ENCODE results near the gene AFMID.
"Not testable (repeated sequence)": the region's sequence is repeated elsewhere in the genome, so short reads cannot be mapped to it uniquely, and the experiment has no call there.

Gene AFMID, protein sequence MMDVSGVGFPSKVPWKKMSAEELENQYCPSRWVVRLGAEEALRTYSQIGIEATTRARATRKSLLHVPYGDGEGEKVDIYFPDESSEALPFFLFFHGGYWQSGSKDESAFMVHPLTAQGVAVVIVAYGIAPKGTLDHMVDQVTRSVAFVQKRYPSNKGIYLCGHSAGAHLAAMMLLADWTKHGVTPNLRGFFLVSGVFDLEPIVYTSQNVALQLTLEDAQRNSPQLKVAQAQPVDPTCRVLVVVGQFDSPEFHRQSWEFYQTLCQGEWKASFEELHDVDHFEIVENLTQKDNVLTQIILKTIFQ
- total RNA-seq: 1.2 to 3.1 reads per million in 2 donors

DNA sequence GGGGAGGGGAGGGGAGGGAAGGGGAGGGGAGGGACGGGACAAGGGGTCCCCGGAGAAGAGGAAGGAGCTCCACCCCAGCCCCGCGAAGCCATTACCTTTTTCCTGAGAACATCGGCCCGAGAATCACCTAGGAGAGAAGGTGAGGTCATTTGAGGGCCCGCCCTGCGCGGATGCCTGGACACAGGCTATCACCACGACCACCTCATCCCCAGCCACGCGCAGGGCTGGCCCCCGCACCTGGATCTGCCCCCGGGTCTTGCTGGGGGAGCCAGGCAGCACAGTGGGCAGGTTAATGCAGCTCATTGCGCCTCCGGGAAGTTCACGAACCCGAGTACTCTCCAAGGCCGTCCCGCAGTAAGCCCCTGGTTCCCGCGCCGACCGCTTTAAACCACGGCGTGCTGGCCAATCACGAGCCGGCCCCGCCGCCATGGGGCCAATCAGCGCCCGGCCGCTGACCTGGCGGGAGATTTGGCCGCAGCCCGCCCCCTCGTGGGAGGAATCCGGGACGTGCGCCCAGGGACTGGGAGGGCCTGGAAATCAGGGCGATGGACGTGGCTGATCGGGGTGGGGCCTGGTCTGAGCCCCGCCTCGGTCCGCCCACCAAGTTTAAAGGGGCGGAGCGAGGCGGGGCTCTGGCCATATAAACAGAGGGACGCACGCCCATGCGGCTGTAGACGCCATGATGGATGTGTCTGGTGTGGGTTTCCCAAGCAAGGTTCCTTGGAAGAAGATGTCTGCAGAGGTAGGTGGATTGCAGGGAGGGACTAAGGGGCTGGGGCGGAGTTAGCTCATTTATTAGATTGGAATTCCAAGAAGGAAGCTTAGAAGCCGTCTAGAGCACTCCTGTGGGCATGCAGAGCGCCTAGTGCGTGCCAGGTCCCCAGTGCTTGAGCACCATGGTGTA is at the start of gene AFMID, which contains the start of gene TK1:
TSS of gene AFMID (plus strand) at position 671 of the 904 bp plus-strand sequence. CDS start at position 680, 9 bp downstream.
TSS of gene TK1 (minus strand) at position 361 of the 904 bp plus-strand sequence. CDS start at position 303, 58 bp downstream.
- peak; percentile 69 for DNase-seq

DNA sequence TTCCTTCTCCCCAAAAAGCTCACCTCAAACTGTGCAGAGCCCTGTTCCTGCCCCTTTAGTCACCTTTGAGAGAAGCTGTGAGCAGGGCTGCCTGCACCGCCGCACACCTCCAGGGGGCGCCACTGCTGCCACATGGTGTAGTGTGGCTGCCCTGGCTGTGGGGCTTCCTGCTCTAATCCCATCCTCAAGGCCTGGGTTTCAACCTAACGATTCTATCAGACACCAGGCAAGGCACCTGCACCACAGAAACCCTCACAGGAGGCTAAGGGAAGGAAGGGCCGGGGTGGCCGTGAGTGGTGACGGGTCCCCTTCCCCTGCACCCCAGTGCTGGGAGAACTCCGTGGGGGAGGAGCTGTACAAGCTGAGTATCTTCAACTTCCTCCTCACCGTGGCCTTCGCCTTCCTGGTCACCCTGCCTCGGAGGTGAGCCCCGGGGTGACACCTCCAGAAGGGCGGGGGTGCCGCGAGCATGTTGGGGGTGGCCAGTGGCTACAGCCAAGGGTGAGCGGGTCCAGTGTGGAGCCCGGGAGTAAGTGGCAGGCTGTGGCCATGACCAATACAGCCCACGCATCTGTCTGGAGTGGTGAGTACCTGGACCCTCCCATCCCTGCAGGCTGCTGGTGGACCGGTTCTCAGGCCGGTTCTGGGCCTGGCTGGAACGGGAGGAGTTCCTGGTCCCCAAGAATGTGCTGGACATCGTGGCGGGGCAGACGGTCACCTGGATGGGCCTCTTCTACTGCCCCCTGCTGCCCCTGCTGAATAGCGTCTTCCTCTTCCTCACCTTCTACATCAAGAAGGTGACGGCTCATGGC is 49.6 kb upstream of the AFMID start:
- DNase-seq: no peak

DNA sequence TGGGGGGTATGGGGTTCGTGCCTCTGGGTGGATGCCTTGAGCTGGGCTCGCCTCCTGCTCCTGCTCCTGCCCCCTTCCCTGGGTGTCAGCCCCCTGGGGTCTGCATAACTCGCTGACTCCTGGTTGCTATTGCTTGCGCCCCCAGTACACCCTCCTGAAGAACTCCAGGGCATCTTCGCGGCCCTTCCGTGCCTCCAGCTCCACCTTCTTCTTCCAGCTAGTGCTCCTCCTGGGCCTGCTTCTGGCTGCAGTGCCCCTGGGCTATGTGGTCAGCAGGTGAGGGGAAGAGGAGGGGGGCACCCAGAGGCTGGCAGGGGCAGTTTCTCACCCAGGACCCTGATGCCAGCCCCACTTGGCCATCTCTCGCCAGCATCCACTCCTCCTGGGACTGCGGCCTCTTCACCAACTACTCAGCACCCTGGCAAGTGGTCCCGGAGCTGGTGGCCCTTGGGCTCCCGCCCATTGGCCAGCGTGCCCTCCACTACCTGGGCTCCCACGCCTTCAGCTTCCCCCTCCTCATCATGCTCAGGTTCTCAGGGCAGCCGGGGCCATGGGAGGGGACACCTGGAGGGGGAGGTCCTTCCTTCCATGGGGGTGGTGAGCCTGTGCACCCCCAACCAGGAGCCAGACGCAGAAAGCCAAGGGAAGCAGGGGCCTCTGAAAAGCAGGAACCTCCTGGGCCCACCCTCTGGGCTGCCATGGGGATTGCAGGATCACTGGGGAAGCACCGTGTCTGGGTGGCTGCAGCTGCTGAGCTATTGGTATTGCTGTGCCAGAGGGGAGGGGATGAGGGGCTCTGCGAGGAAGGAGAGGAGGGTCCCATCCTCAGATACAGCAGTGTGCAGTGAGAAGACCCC is 48.7 kb upstream of the AFMID start:
- no peak for DNase-seq

DNA sequence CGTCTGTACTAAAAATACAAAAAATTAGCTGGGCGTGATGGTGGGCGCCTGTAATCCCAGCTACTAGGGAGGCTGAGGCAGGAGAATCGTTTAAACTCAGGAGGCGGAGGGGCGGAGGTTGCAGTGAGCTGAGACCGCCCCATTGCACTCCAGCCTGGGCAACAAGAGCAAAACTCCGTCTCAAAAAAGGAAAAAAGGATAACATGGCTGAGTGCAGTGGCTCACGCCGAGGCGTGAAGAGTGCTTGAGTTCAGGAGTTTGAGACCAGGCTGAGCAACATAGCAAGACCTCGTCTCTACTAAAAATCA is 47.3 kb upstream of the AFMID start:
- DNase-seq: not testable (repeated sequence)

DNA sequence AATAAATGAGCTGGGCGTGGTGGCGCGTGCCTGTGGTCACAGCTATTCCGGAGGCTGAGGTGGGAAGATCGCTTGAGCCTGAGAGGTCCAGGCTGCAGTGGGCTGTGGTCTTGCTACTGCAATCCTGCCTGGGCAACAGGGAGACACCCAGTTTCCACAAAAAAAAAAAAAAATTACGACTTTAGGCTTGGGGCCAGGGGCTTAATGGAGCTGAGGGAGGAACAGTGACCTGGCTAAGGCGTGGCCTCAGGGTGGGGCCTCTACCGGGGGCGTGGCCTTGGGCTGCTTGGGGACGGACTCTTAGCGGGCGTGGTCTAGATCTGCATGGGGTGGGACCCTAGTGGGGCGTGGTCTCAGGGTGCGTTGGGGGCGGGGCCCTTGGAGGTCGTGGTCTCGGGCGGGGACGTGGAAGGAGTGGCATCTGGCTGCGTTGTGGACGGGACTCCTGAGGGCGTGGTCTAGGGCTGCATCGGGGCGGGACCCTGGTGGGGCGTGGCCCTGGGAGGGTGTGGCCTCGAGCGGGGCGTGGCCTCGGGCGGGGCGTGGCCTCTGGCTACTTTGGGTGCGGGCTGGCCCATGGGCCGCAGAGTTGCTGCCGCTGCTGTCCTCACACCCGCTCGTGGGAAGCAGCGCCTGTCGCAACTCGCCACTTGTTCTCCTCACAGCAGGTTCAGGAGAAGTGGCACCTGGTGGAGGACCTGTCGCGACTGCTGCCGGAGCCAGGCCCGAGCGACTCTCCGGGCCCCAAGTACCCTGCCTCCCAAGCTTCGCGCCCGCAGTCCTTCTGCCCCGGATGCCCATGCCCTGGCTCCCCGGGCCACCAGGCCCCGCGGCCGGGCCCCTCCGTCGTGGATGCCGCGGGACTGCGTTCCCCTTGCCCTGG is 46.8 kb upstream of the AFMID start:
- peak; percentile 93 for DNase-seq

DNA sequence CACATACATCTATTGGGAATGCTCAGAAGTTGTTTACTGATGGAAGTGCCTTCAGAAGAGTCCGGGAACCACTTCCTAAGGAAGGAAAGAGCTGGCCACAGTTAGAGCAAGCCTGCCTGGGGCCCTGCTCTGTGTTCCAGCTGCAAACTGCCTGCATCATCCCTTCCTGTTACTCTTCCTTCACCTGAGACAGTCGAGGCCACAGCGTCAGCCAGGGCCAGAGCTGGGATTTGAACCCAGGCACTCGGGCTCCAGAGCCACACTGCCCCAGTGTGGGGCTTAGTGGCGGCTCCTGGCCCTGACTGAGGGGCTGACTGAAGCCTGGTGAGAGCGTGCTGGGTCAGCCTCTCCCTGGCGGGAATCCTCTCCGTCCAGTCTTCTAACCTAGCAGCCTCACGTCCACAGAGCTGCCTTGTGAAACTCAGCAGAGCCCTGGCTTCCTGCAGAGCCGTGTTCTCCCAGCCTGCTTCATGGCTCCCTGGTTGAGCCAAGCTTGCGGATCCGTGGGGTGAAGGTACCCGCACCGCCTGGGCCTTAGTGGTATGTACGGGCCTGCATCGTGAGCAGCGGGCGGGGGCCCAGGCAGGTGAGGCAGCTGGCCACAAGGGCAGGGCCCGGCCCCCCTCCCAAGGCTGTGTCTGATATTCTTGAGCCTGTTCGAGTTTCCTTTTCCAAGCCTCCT is 45.6 kb upstream of the AFMID start:
- no peak for DNase-seq

DNA sequence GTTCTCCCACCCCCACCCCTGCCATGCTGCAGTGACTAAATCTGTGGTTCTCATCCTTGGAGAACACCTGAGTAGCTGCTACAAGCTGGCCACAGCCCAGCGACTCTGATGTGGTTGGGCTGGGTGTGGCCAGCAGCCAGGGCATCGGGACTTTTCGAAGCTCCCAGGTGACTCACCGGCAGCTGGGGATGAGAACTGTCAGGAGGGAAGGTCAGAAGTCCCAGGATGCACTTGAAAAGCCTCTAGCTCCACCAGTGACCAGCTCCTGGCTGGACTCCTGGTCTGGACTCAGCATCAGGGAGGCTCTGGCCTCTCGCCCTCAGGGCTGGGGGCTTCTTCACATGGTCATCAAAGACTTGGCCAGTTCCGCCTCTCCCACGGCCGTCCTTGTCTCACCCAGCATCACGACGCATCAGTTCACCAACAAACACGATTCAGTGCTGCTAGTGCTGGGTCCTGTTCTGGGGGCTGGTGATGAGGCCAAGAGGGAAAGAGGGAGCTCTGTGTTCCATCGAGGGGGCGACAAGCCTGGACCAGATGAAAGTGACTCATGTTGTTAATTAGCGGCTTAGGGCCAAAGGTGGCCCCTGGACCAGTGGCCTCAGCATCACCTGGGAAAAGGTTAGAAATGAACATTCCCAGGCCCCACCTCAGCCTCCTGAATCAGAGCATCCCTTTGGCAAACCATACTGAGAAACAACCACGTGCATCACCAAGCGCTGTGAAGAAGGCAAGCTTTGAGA is 44.9 kb upstream of the AFMID start:
- no peak for DNase-seq

DNA sequence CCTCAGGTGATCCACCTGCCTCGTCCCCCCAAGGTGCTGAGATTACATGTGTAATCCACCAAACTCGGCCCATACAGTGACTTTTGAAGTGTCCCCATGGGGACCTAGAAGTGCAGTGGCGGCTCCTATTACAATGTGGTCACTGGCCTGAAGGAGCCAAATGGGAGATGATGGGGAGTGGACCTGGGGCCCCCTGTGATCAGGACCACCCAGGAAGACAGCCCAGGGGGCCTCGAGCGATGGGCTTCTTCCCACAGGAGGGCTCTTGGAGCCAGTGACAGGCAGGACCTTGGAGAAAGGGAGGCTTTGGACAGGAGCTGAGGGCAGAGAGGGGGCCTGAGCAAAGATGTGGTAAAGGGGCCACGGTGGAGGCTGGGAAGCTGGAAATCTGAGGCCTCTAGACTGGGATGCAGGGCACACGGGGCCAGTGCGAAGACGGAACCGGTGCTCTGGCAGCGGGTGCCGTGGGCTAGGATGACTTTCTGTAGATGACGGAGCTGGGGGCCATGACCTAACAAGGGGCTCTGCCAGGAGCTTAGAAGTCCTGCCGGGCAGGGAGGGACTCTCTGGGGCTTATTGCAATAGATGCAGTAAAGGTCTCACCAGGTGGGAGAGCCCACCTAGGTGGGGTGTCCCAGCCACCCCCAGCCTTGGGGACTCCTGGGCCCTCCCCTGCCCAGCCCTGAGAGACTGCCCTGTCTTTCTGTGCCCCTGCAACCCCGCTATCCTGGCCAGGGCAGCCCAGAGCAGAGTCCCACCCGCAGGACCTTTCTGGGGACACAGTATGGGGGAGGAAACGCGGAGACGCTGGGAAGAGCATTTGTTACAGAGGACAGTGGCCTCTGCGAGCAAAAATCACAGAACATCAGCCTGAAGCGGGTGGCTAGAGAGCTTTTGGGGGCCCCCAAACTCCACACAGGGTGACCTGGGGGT is 43.7 kb upstream of the AFMID start:
- no peak for DNase-seq

DNA sequence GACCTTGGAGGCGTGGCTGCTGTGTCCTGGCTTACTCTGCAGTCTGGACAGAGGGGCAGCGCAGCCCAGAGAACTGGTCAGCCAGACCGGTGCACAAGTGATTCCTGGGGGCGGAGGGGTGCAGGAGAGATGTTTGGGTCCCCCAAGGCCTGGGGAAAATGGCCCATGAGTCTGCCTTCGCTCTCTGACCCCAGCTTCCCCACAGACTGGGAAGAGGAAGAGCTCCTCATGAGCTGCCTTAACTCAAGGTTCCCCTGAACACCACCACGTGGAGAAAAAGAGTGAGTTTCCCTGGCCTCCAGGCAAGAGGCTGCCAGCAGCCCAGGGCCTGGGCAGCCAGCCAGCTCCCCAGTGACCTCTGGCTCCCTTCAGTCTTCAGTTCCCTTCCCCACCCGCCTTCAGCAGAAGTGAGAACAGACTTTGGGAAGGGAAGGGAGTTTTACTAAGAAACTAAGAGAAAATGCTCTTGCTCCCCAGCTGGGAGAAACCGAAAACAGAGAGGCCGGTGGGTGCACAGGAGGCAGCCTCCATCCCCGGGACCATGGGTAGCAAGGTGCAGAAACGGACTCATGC is 42.9 kb upstream of the AFMID start:
- DNase-seq: no peak

DNA sequence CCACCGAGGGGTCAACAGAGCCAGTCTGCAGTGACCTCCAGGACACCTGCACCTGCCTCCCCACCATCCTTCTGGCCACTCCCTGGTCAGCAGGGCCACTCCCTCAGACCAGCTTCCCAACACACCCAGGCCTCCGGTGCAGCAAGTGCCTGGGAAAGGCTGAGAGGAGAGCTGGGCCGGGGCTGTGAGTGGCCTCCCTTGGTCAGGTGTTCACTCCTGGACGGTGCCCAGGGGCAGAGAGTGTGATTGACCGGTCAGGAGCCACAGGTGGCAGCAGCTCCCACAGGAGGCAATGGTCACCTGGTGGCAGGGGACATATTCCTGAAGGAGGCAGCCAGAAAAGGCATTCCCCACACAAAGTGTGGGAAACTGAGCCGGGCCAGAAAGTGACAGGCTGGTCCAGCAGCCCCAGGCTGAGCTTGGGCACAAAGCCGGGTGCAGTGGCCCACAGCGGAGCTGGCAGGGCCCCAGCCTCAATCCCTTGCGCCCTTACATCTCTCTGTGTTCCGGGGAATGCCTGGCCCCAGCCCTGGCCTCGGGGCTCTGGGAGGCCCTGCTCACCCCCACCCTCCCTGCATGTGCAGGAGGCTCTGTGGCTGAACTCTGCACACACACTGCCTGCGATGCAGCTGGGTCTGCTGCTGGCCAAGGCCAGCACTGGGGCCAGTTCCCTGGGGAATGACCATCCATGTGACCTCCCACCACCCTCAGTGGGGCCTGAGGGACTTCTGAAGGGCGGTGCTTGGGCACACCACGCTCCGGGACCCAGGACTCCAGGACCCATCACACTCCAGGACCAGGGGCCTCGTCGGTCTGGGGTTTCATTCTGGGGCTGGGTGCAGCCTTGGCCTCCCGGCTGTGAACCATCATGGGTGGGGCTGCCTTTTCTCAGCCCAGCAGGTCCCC is 42.2 kb upstream of the AFMID start:
- DNase-seq: no peak

DNA sequence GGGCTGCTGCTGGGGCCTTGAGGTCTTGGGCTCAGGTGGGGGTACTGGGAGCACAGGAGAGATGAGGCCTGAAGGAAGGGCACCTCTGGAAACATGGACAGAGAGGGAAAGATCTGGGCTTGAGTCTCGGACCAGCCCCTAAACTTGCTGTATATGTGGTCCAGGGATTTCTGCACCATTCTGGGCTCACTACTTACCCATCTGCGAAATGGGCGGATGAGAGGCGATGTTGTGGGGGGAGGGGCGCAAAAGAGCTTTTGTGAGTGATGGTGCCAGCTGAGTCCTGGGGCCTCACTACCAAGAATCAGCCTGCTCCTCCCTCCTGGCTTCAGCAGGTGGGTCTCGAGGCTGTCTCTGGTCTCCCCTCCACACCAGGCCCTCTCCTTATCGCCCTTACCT is 40.7 kb upstream of the AFMID start:
- DNase-seq: no peak

DNA sequence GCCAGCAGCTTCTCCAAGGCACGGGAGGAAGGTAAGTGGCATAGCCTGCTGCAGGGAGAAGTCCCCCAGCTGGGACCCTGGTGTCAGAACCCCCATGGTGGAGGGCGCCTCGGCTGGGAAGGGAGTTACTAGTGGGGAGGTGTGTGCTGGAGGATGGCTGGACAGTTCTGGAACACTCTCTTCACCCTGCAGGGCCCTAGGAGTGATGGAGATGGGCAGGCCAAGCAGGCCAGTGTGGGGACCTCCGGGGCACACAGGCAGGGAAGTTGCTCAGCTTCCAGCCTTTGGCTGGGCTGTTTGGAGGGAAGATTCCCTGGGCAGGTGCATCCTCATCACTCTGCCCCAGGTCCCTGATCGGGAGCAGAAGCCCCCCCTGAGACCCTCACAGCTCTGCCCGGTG is 40.3 kb upstream of the AFMID start:
- no peak for DNase-seq

DNA sequence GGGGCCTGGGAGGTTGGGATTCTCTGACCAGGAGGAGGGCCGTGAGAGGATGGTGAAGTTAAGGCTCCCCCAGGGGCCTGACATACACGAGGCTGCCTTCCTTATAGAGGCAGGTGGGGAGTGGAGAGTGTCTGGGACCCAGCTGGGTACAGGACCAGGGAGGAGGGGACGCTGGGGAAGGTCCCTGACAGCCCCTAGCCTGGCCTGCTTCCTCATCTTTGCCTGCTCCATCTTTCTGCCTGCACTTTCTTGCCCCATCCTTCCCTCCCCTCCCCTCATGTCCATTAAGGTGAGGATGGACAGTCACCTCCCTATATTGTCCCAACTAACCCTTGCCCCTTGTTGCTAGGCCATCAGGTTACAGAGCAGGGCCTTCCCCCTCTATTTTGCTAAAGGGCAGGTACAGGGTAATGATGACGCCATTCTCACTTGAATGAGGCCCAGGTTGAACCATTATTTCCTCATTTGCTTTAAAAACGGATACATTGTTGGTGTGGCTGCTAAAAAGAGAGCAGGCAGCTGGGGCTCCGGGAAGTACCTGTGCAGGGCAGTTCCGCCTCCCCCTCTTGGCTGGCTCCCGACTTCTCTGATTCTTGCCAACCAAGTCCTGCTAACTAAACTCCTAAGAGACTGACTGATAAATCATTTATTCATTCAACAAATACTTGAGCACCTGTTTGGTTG is 39.7 kb upstream of the AFMID start:
- DNase-seq: no peak

DNA sequence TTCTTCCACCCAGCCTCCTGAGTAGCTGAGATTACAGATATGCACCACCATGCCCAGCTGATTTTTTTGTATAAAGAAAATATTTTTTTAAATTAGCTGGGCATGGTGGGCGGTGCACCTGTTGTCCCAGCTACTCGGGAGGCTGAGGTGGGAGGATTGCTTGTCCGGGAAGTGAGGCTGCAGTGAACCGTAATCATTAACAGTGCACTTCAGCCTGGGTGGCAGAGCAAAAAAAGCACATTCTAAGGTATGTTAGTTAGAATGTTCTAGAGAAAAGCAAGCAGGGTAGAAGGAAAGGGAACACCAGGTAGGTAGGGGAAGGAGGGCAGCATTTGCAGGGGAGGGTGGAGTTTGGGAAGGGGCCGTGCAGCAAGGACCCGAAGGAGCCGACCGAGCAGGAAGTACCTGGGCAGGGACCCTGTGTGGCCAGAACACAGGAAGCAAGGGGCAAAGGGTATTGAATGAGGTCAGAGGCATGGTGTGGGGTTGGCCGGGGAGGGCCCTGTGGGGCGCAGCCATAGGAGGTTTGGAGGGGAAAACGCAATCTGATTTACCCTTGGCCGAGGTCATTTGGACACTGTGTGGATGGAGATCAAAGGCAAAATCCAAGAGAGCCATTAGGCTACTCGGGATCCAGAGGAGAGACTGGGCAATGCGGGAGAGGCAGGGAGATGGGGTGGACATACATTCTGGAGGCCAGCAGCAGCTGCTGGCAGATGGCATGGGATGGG is 38.7 kb upstream of the AFMID start:
- no peak for DNase-seq

DNA sequence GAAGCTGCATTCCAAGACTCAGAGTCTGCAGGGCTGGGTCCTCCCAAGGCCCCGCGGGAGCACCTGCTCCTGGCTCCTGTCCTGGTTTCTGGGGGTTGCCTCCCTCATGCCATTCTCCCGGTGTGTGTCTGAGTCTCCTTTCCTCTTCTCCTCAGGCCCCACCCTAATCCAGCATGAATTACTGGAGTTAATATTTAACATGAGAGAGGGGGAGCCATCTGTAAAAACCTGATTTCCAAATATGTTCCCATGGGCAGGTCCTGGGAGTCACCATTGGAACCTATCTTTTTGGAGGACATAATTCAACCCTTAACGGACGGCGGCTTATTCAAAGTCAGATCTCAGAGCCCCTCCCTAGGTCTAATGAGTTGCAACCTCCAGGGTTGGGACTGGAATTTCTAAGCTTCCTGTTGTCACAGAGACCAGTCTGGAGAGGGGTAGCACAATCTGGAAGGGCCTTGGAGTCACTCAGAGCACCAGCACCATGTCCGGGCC is 35.6 kb upstream of the AFMID start:
- DNase-seq: no peak
